IgD-negative memory B cell (primary cell): Measurements from ENCODE around the gene F13B. TPM values are rescaled to one million over a fixed set of nuclear protein-coding genes. Genes with fewer than 3 reads are reported as not detected.
"Not testable (repeated sequence)": the region's sequence is repeated elsewhere in the genome, so short reads cannot be mapped to it uniquely, and the experiment has no call there.

ENCODE experiments used
- H3K27ac Mint-ChIP-seq, 3 donors: one replicate each; pipeline ENCODE4 v1.8.0; 2020 to 2022; ENCODE audit warnings: mild to moderate bottlenecking in 3 of 3, mixed read lengths in 3 of 3, moderate library complexity in 1 of 3
- H3K27me3 Mint-ChIP-seq: one replicate; pipeline ENCODE4 v1.8.0; 2021; ENCODE audit warnings: mixed read lengths
- H3K36me3 Mint-ChIP-seq: one replicate; pipeline ENCODE4 v1.8.0; 2020; ENCODE audit warnings: mild to moderate bottlenecking, mixed read lengths
- H3K4me1 Mint-ChIP-seq, 3 donors: one replicate each; pipeline ENCODE4 v1.8.0; 2020 to 2022; ENCODE audit warnings: mixed read lengths in 3 of 3, mild to moderate bottlenecking in 1 of 3
- H3K4me3 Mint-ChIP-seq, 4 donors: one replicate each; pipeline ENCODE4 v1.8.0; 2020 to 2022; ENCODE audit warnings: mild to moderate bottlenecking in 4 of 4, mixed read lengths in 4 of 4, moderate library complexity in 3 of 4
- H3K9me3 Mint-ChIP-seq, 3 donors: one replicate each; pipeline ENCODE4 v1.8.0; 2020 to 2021; ENCODE audit warnings: mixed read lengths in 3 of 3, mild to moderate bottlenecking in 1 of 3
- polyA plus RNA-seq: library from polyadenylated mRNA; unstranded; fragments of 300-500 nt; fragmentation: Illumina TruSeq; gene quantifications from one replicate; pipeline ENCODE4 v1.2.3, GENCODE V29; 2021

F13B gene
- polyA plus RNA-seq, 1 donor from 2014 or later, result not detected

DNA sequence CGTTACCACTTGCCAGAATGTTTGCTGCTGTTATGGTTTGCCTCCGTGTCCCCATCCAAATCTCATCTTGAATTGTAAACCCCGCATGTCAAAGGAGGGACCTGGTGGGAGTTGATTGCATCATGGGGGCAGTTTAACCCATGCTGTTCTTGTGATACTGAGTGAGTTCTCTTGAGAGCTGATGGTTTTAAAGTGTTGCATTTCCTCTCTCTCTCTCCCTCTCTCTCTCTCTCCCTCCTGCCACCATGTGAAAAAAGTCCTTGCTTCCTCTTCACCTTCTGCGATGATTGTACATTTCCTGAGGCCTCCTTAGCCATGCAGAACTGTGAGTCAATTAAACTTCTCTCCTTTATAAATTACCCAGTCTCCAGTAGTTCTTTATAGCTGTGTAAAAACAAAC lies 45.3 kb downstream of the F13B start:
- Mint-ChIP-seq H3K27me3 (no peaks in the 10 kb centered on the region), H3K4me1 (no peaks in the 10 kb centered on the region), H3K27ac (no peak overlapping the region), H3K36me3 (no peaks in the 10 kb centered on the region), H3K4me3 (no peak overlapping the region), H3K9me3 (peaks cover 0 to 2% (median 0%) of the 10 kb centered on the region in 3 donors)

- Mint-ChIP-seq H3K9me3 (peaks cover 0 to 2% (median 0%) of the 10 kb centered on the region in 3 donors), H3K4me1 (no peaks in the 10 kb centered on the region), H3K36me3 (no peaks in the 10 kb centered on the region), H3K27ac (no peak overlapping the region), H3K4me3 (no peak overlapping the region), H3K27me3 (no peaks in the 10 kb centered on the region)
Observed at GRCh38 chr1:197017558-197018146, 49.4 kb downstream of the F13B start.

DNA sequence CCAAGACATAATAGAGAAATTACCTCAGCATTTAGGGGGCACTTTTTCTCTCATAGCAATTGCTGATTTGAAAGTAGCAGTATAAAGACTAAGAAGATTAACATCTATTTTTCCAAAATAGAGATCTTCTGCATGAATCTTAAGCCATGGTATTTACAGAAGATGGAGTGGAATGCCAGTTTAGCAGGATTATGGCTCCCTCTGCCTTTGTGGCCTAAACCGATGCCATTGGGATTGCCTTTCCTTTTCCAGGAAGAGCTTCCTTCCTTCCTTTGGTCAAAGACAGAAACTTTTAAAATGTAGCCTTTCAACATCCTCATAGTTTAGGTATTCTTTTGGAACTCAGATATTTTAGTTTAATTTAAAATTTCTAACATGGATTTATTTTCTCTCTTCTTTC lies 50.3 kb downstream of the F13B start:
- H3K27me3 Mint-ChIP-seq, result no peaks in the 10 kb centered on the region
- no peak overlapping the region for H3K27ac Mint-ChIP-seq
- no peaks in the 10 kb centered on the region for H3K4me1 Mint-ChIP-seq
- peaks cover 0 to 2% (median 1%) of the 10 kb centered on the region in 3 donors for H3K9me3 Mint-ChIP-seq
- H3K4me3 Mint-ChIP-seq, result no peak overlapping the region
- no peaks in the 10 kb centered on the region for H3K36me3 Mint-ChIP-seq

DNA sequence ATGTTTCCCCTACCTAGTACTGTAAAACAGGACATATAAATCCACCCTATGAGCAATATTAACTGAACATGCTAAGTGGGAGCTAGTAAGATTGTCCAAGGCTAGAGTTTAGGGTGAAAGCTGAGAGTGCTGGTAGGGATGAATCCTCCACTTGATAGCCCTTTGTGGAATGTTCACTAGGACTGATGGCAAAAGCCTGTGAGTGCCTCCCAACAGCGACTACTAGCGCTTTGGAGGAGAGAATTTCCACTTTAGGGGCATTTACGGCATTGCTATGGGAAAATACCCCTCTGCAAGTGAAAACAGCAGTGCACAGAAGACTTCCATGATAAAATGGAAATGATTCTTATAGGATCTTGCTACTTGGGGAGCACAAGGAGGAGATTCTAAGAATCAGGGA lies 53.8 kb downstream of the F13B start:
- Mint-ChIP-seq H3K4me1 (no peaks in the 10 kb centered on the region), H3K36me3 (no peaks in the 10 kb centered on the region), H3K27me3 (no peaks in the 10 kb centered on the region), H3K27ac (no peak overlapping the region), H3K4me3 (no peak overlapping the region), H3K9me3 (peaks cover 5 to 9% (median 8%) of the 10 kb centered on the region in 3 donors)

DNA sequence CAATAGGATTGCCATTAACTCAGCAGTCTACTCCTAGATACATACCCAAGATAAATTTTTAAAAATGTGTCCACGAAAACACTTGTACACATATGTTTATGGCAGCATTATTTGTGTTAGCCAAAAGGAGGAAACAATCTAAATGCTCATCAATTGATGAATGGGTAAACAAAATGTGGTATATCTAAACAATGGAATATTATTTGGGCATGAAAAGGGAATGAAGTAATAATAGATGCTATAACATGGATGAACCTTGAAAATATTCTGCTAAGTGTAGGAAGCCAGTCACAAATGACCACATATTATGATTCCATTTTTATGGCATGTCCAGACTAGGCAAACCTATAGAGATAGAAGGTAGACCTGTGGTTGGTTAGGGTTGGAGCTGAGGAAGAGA lies 55.4 kb downstream of the F13B start:
- no peak overlapping the region for H3K4me3 Mint-ChIP-seq
- no peaks in the 10 kb centered on the region for H3K4me1 Mint-ChIP-seq
- H3K9me3 Mint-ChIP-seq, result peaks cover 5 to 9% (median 7%) of the 10 kb centered on the region in 3 donors
- no peaks in the 10 kb centered on the region for H3K27me3 Mint-ChIP-seq
- no peaks in the 10 kb centered on the region for H3K36me3 Mint-ChIP-seq
- no peak overlapping the region for H3K27ac Mint-ChIP-seq

DNA sequence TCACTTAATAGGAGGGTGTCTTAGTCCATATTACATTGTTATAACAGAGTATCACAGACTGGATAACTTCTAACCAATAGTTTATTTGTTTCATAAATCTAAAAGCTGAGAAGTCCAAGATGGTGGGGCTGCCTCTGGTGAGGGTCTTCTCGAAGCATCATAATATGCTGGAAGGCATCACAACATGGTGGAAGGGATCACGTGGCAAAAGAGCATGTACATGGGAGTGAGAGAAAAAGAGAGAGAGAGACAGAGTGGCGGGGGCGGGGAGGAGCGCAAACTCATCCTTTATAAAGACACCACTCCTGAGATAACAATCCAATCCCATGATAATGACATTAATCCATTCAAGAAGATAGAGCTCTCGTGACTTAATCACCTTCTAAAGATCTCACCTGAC lies 58.2 kb downstream of the F13B start:
- no peaks in the 10 kb centered on the region for H3K4me1 Mint-ChIP-seq
- peak overlapping the region in 1 of 3 donors; percentile 20 for H3K27ac Mint-ChIP-seq
- no peaks in the 10 kb centered on the region for H3K36me3 Mint-ChIP-seq
- peaks cover 5 to 9% (median 7%) of the 10 kb centered on the region in 3 donors for H3K9me3 Mint-ChIP-seq
- H3K4me3 Mint-ChIP-seq, result no peak overlapping the region
- H3K27me3 Mint-ChIP-seq, result no peaks in the 10 kb centered on the region

DNA sequence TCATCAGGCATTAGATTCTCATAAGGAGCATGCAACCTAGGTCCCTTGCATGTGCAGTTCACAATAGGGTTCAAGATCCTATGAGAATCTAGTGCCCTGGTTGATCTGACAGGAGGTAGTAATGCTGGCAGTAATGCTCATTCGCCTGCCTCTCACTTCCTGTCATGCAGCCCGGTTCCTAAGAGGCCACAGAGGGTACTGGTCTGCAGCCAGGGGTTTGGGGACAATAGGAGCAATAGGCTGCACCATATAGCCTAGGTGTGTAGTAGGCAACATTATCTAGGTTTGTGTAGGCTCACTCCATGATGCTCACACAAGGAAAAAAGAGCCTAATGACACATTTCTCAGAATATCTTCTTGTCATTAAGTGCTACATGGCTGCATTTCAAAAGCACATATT lies 63.9 kb downstream of the F13B start:
- Mint-ChIP-seq H3K4me3 (no peak overlapping the region), H3K9me3 (no peaks in the 10 kb centered on the region), H3K27ac (no peak overlapping the region), H3K4me1 (no peaks in the 10 kb centered on the region), H3K27me3 (no peaks in the 10 kb centered on the region), H3K36me3 (no peaks in the 10 kb centered on the region)

DNA sequence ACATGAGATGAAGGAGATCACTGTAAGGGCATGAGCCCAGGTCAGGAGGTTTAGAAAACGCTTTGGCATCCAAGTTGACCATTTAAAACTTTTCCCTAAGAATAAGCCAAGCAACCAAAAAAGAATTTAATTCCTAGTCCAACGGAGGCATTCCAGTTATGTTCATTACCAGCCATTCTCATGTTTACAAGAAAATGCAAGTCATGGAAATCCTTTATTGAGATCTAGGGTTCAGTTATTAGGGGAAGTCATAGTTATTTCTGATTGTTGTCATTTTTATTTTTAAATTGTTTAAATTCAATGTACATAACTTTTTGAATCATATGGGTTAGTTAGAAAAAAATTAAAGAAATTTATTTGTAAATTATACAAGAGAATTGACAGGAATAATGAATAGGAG lies 65.2 kb downstream of the F13B start:
- no peaks in the 10 kb centered on the region for H3K4me1 Mint-ChIP-seq
- H3K27ac Mint-ChIP-seq, result no peak overlapping the region
- H3K27me3 Mint-ChIP-seq, result no peaks in the 10 kb centered on the region
- no peaks in the 10 kb centered on the region for H3K9me3 Mint-ChIP-seq
- H3K4me3 Mint-ChIP-seq, result no peak overlapping the region
- no peaks in the 10 kb centered on the region for H3K36me3 Mint-ChIP-seq

DNA sequence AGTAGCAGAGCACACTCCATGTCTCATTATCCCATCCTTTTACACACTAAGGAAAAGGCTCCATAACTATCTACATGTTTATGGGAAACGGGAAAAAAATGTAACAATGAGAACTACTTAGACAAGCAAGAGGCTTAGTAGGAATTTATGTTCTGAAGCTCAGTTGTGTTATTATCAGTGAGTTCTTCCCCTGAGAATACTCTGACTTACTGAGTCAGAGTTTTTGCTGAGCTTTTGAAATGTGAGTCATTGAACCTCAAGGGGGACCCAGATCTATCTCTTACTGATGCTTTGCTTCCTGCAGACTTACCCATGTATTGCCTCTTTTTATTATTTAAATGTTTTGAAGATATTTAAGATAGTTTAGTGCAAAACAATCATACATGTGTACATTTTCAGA lies 69.6 kb downstream of the F13B start:
- H3K9me3 Mint-ChIP-seq, result no peaks in the 10 kb centered on the region
- H3K4me3 Mint-ChIP-seq, result no peak overlapping the region
- H3K4me1 Mint-ChIP-seq, result no peaks in the 10 kb centered on the region
- H3K36me3 Mint-ChIP-seq, result no peaks in the 10 kb centered on the region
- H3K27me3 Mint-ChIP-seq, result no peaks in the 10 kb centered on the region
- no peak overlapping the region for H3K27ac Mint-ChIP-seq

DNA sequence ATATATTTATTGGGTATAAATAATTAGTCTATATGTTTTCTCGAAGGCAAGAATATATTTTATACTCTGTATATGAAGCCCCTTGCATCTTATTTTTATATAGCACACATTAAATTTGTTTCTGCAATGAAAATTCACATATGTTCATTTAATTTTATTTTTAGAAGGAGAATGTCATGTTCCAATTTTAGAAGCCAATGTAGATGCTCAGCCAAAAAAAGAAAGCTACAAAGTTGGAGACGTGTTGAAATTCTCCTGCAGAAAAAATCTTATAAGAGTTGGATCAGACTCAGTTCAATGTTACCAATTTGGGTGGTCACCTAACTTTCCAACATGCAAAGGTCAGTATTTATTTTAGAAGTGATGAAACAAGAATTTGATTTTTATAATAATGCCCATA lies 73.1 kb downstream of the F13B start:
- Mint-ChIP-seq H3K4me1 (no peaks in the 10 kb centered on the region), H3K4me3 (no peak overlapping the region), H3K36me3 (no peaks in the 10 kb centered on the region), H3K9me3 (no peaks in the 10 kb centered on the region), H3K27me3 (no peaks in the 10 kb centered on the region), H3K27ac (no peak overlapping the region)

DNA sequence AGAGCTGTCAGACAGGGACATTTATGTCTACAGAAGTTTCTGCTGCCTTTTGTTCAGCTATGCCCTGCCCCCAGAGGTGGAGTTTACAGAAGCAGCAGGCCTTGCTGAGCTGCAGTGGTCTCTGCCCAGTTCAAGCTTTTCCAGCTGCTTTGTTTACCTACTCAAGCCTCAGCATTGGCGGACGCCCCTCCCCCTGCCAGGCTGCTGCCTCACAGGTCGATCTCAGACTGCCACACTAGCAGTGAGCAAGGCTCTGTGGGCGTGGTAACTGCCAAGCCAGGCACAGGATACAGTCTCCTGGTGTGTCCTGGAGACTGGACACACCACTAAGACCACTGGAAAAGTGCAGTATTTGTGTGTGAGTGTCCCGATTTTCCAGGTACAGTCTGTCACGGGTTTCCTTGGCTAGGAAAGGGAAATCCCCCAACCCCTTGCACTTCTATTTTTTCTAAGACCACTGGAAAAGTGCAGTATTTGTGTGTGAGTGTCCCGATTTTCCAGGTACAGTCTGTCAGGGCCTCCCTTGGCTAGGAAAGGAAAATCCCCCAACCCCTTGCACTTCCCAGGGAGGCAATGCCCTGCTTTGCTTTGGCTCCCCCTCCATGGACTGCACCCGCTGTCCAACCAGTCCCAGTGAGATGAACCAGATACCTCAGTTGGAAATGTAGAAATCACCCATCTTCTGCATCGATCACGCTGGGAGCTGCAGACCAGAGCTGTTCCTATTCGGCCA lies 75.0 kb downstream of the F13B start:
- not testable (repeated sequence) for H3K9me3 Mint-ChIP-seq, H3K4me3 Mint-ChIP-seq, H3K4me1 Mint-ChIP-seq, H3K27ac Mint-ChIP-seq, H3K27me3 Mint-ChIP-seq, H3K36me3 Mint-ChIP-seq

Other genes starting within 250 kb of the F13B start
- gene CFHR1, start 247.5 kb downstream of the F13B start, polyA plus RNA-seq, result not detected
- gene CFHR4, start 179.2 kb downstream of the F13B start, polyA plus RNA-seq, result not detected
- gene CFHR2, start 123.5 kb downstream of the F13B start, polyA plus RNA-seq, result not detected
- gene CFHR5, start 89.7 kb downstream of the F13B start, polyA plus RNA-seq, result not detected
- 0.04 TPM for gene ASPM, start 79.4 kb upstream of the F13B start, polyA plus RNA-seq
- gene ZBTB41, start 134.0 kb upstream of the F13B start, polyA plus RNA-seq, result 2.7 TPM
- gene CRB1, start 201.0 kb upstream of the F13B start, polyA plus RNA-seq, result not detected